SK-N-MC (cell line): ENCODE data around the gene AHDC1.

Source experiments
- EZH2 ChIP-seq: fragments of 200-600 bp; sonication (generic); IDR thresholded peaks from one replicate; pipeline ENCODE4 v1.6.1; 2017; ENCODE audit warnings: antibody characterized with exemption
- FOXP2 ChIP-seq: optimal IDR thresholded peaks from 2 replicates; pipeline ENCODE3; 2011; ENCODE audit warnings: mild to moderate bottlenecking, moderate library complexity; ENCODE audit not compliant: insufficient read depth; ENCODE audit errors: extremely low read length, control extremely low read depth
- POLR2AphosphoS5 ChIP-seq: IDR thresholded peaks from 2 replicates; pipeline ENCODE4 v1.6.1; 2012; ENCODE audit warnings: mild to moderate bottlenecking, low read depth, low read length, borderline replicate concordance

GRCh38 chr1:27491748-27492700 is 111.9 kb downstream of the AHDC1 start:
- no peak for TF ChIP-seq EZH2
- no peak for TF ChIP-seq POLR2AphosphoS5
- no peak for TF ChIP-seq FOXP2
